ENCODE results near the gene OR2AG1. TPM values are rescaled to one million over a fixed set of nuclear protein-coding genes. Genes with fewer than 3 reads are reported as not detected.
A peak's percentile ranks its signal among the peaks of the same experiment; 100 is the strongest.

The OR2AG1 gene
- total RNA-seq, 4 donors from 2014 or later, result not detected

- H3K27ac ChIP-seq, result peak overlapping the region in 3 of 4 donors; percentile 71 to 78 (median 74)
- H3K4me3 ChIP-seq, result peak overlapping the region in 2 of 4 donors; percentile 29 to 31
- H3K4me1 ChIP-seq, result no peaks in the 10 kb centered on the region
- H3K36me3 ChIP-seq, result no peaks in the 10 kb centered on the region
- TF ChIP-seq CTCF (IDR thresholded peaks at IDR 0.05), result no peak
- no peak for TF ChIP-seq EP300 (IDR thresholded peaks at IDR 0.05)
- TF ChIP-seq POLR2A (IDR thresholded peaks at IDR 0.05), result no peak
- H3K27me3 ChIP-seq, result no peaks in the 10 kb centered on the region
- 37 to 51% methylated on average over 5 of the region's 5 CpGs for WGBS, 2 donors
- no peak for DNase-seq (ENCODE audit: low spot score in 2 of 2)
- no peaks in the 10 kb centered on the region for H3K9me3 ChIP-seq
These were observed 36.7 kb upstream of the OR2AG1 start for GRCh38 chr11:6746086-6746618.

GRCh38 chr11:6746626-6747025, 36.2 kb upstream of the OR2AG1 start:
- DNase-seq (ENCODE audit: low spot score in 2 of 2), result no peak
- Histone ChIP-seq H3K27me3 (no peaks in the 10 kb centered on the region), H3K27ac (peak overlapping the region in 3 of 4 donors; percentile 71 to 78 (median 74)), H3K9me3 (no peaks in the 10 kb centered on the region), H3K36me3 (no peaks in the 10 kb centered on the region), H3K4me3 (peak overlapping the region in 2 of 4 donors; percentile 29 to 31), H3K4me1 (no peaks in the 10 kb centered on the region)
- TF ChIP-seq POLR2A (IDR thresholded peaks at IDR 0.05), result no peak
- TF ChIP-seq EP300 (IDR thresholded peaks at IDR 0.05), result no peak
- TF ChIP-seq CTCF (IDR thresholded peaks at IDR 0.05), result no peak
- WGBS, 2 donors, result 65 to 79% methylated on average over 1 of the region's 1 CpG

- no peaks in the 10 kb centered on the region for H3K4me1 ChIP-seq
- peak overlapping the region in 1 of 4 donors; percentile 78 for H3K27ac ChIP-seq
- no peaks in the 10 kb centered on the region for H3K9me3 ChIP-seq
- H3K36me3 ChIP-seq, result no peaks in the 10 kb centered on the region
- WGBS, 2 donors, result 74 to 79% methylated on average over 3 of the region's 3 CpGs
- no peak overlapping the region for H3K4me3 ChIP-seq
- H3K27me3 ChIP-seq, result no peaks in the 10 kb centered on the region
- TF ChIP-seq EP300 (IDR thresholded peaks at IDR 0.05), result no peak
- no peak for TF ChIP-seq CTCF (IDR thresholded peaks at IDR 0.05)
- no peak for TF ChIP-seq POLR2A (IDR thresholded peaks at IDR 0.05)
- no peak for DNase-seq (ENCODE audit: low spot score in 2 of 2)
These were observed 35.6 kb upstream of the OR2AG1 start for GRCh38 chr11:6747097-6747668.

GRCh38 chr11:6755303-6755952, 27.4 kb upstream of the OR2AG1 start:
- H3K9me3 ChIP-seq, result no peaks in the 10 kb centered on the region
- H3K36me3 ChIP-seq, result no peaks in the 10 kb centered on the region
- 8 to 10% methylated on average over 5 of the region's 5 CpGs for WGBS, 2 donors
- DNase-seq (ENCODE audit: low spot score in 2 of 2), result peak in 1 of 2 donors; percentile 34
- no peak overlapping the region for H3K27ac ChIP-seq
- no peaks in the 10 kb centered on the region for H3K27me3 ChIP-seq
- H3K4me1 ChIP-seq, result no peaks in the 10 kb centered on the region
- no peak overlapping the region for H3K4me3 ChIP-seq
- TF ChIP-seq POLR2A (IDR thresholded peaks at IDR 0.05), result no peak
- no peak for TF ChIP-seq EP300 (IDR thresholded peaks at IDR 0.05)
- peak; percentile 52 to 89 (median 74) for TF ChIP-seq CTCF (IDR thresholded peaks at IDR 0.05)

GRCh38 chr11:6755953-6756347, 26.9 kb upstream of the OR2AG1 start:
- Histone ChIP-seq H3K4me1 (no peaks in the 10 kb centered on the region), H3K36me3 (no peaks in the 10 kb centered on the region), H3K9me3 (no peaks in the 10 kb centered on the region), H3K4me3 (no peak overlapping the region), H3K27ac (no peak overlapping the region), H3K27me3 (no peaks in the 10 kb centered on the region)
- DNase-seq (ENCODE audit: low spot score in 2 of 2), result no peak
- TF ChIP-seq CTCF (IDR thresholded peaks at IDR 0.05), result no peak
- no peak for TF ChIP-seq POLR2A (IDR thresholded peaks at IDR 0.05)
- no peak for TF ChIP-seq EP300 (IDR thresholded peaks at IDR 0.05)
- 93 to 97% methylated on average over 1 of the region's 1 CpG for WGBS, 2 donors

Data from tibial nerve (tissue), 4 donors.